GM19397 (cell line): ENCODE results near the gene ABCG5.

Experiments used
- ATAC-seq: cut with Tn5 transposase; IDR thresholded peaks from one replicate; pipeline ENCODE4 v1.9.1; 2021; ENCODE audit warnings: mild to moderate bottlenecking, moderate library complexity; ENCODE audit not compliant: unreplicated experiment

Gene ABCG5

GRCh38 chr2:43810888-43811287 is 27.8 kb downstream of the ABCG5 start:
- no peak for ATAC-seq

GRCh38 chr2:43810452-43810851 is 28.2 kb downstream of the ABCG5 start:
- ATAC-seq: no peak

- no peak for ATAC-seq
These were observed 32.0 kb downstream of the ABCG5 start for GRCh38 chr2:43806719-43807031.

- ATAC-seq: no peak
These were observed 35.5 kb downstream of the ABCG5 start for GRCh38 chr2:43803113-43803512.

- ATAC-seq: no peak
These were observed 36.5 kb downstream of the ABCG5 start for GRCh38 chr2:43802135-43802534.

- no peak for ATAC-seq
These were observed 37.7 kb downstream of the ABCG5 start for GRCh38 chr2:43800894-43801293.

GRCh38 chr2:43798300-43798699 is 40.3 kb downstream of the ABCG5 start:
- no peak for ATAC-seq

- no peak for ATAC-seq
These were observed 42.4 kb downstream of the ABCG5 start for GRCh38 chr2:43796206-43796605.

- ATAC-seq: no peak
These were observed 43.7 kb downstream of the ABCG5 start for GRCh38 chr2:43794956-43795355.

- ATAC-seq: peak; percentile 53
These were observed 46.0 kb downstream of the ABCG5 start for GRCh38 chr2:43792653-43793052.

- ATAC-seq: no peak
These were observed 47.4 kb downstream of the ABCG5 start for GRCh38 chr2:43791035-43791765.

GRCh38 chr2:43790147-43790546 is 48.5 kb downstream of the ABCG5 start:
- ATAC-seq: no peak

- no peak for ATAC-seq
These were observed 50.0 kb downstream of the ABCG5 start for GRCh38 chr2:43788646-43789045.

GRCh38 chr2:43787895-43788294 is 50.7 kb downstream of the ABCG5 start:
- no peak for ATAC-seq

- ATAC-seq: no peak
These were observed 60.4 kb downstream of the ABCG5 start for GRCh38 chr2:43778233-43778632.

GRCh38 chr2:43777306-43777926 is 61.2 kb downstream of the ABCG5 start:
- no peak for ATAC-seq

- ATAC-seq: no peak
These were observed 62.3 kb downstream of the ABCG5 start for GRCh38 chr2:43776324-43776723.

GRCh38 chr2:43774617-43775016 is 64.0 kb downstream of the ABCG5 start:
- no peak for ATAC-seq

- ATAC-seq: peak; percentile 99
These were observed 64.6 kb downstream of the ABCG5 start, which contains the start of gene DYNC2LI1 for GRCh38 chr2:43773876-43774613. Gene DYNC2LI1, plus strand, starts transcription at chr2:43774039. Its CDS starts 100 bp downstream, at chr2:43774139.

GRCh38 chr2:43766006-43766405 is 72.6 kb downstream of the ABCG5 start:
- no peak for ATAC-seq

- no peak for ATAC-seq
These were observed 74.4 kb downstream of the ABCG5 start for GRCh38 chr2:43764086-43764705.

- no peak for ATAC-seq
These were observed 75.5 kb downstream of the ABCG5 start for GRCh38 chr2:43763091-43763490.
